ENCODE results near the gene LRP1. TPM values are rescaled to one million over a fixed set of nuclear protein-coding genes. Genes with fewer than 3 reads are reported as not detected.
A peak's percentile ranks its signal among the peaks of the same experiment; 100 is the strongest.

The LRP1 gene
- total RNA-seq, 1 donor from 2014 or later, result 477 TPM

DNA sequence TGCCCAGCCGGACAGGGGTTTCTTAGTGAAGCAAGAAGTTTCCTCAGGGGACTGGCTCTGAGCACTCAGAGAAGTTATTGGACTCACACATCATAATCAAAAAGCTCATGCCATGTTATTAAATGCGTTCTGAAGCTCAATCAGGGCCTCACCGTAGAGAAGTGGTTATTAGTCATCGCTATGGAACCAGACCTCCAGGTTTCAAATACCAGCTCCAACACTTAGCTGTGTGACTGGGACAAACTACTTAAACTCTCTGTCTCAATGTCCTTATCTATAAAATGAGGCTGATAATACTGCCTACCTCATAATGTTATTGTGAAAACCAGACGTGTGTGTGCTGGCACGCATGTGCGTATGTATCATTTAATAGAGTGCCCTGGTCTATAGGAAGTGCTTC, 24.4 kb upstream of the LRP1 start:
- no peaks in the 10 kb centered on the region for H3K27me3 ChIP-seq
- no peak overlapping the region for H3K27ac ChIP-seq
- no peak for TF ChIP-seq POLR2A (IDR thresholded peaks at IDR 0.05)
- no peak for TF ChIP-seq POLR2AphosphoS5 (IDR thresholded peaks at IDR 0.05; ENCODE audit: insufficient read depth in 1 of 2, low read depth in 1 of 2)
- TF ChIP-seq, protein P1, sequence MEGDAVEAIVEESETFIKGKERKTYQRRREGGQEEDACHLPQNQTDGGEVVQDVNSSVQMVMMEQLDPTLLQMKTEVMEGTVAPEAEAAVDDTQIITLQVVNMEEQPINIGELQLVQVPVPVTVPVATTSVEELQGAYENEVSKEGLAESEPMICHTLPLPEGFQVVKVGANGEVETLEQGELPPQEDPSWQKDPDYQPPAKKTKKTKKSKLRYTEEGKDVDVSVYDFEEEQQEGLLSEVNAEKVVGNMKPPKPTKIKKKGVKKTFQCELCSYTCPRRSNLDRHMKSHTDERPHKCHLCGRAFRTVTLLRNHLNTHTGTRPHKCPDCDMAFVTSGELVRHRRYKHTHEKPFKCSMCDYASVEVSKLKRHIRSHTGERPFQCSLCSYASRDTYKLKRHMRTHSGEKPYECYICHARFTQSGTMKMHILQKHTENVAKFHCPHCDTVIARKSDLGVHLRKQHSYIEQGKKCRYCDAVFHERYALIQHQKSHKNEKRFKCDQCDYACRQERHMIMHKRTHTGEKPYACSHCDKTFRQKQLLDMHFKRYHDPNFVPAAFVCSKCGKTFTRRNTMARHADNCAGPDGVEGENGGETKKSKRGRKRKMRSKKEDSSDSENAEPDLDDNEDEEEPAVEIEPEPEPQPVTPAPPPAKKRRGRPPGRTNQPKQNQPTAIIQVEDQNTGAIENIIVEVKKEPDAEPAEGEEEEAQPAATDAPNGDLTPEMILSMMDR (IDR thresholded peaks at IDR 0.05), result no peak
- no peak overlapping the region for H3K4me3 ChIP-seq
- intact Hi-C loops (cut with DNase I), result no loop called here
- peaks cover 19% of the 10 kb centered on the region for H3K4me1 ChIP-seq
- no peaks in the 10 kb centered on the region for H3K9me3 ChIP-seq
- H3K36me3 ChIP-seq, result peaks cover 2 to 67% of the 10 kb centered on the region in 2 donors
- no peak for DNase-seq (ENCODE audit: extremely low spot score in 2 of 2)

DNA sequence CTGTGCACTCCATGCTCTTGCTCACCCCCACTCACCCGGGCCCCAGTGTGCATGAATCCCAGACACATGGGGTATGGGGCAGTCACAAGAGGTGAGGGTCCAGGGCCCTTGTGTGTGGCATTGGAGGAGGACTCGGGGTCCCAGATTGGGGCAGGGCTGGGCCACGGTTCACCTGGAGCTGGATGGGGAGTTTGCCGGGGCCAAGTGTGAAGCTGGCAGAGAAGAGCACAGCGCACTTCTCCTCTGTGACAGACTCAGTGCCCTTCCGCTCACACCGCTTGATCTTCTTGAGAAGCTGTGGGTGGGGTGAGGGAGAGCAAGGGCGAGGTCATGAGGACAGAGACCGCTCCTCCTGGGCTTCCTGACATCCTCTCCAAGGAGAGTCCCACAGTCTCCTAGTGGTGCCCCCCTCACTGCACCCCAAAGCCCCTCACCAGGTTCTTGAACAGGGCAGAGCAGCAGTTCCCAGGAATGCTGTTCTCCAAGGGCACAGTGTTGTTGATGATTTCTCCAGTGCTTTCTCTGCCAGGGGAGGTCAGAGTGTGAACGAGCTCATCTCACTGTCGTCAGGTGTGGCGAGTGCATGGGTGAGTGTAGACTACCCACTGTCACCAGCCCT, 23.9 kb upstream of the LRP1 start:
- TF ChIP-seq POLR2AphosphoS5 (IDR thresholded peaks at IDR 0.05; ENCODE audit: insufficient read depth in 1 of 2, low read depth in 1 of 2) (no peak), POLR2A (IDR thresholded peaks at IDR 0.05) (no peak)
- TF ChIP-seq, protein P1 (IDR thresholded peaks at IDR 0.05), result no peak
- peaks cover 2 to 62% of the 10 kb centered on the region in 2 donors for H3K36me3 ChIP-seq
- no peak overlapping the region for H3K27ac ChIP-seq
- H3K4me3 ChIP-seq, result no peak overlapping the region
- DNase-seq (ENCODE audit: extremely low spot score in 2 of 2), result peak in 1 of 2 donors; percentile 80
- H3K4me1 ChIP-seq, result peaks cover 24% of the 10 kb centered on the region
- H3K27me3 ChIP-seq, result no peaks in the 10 kb centered on the region
- intact Hi-C loops (cut with DNase I), result no loop called here
- no peaks in the 10 kb centered on the region for H3K9me3 ChIP-seq

DNA sequence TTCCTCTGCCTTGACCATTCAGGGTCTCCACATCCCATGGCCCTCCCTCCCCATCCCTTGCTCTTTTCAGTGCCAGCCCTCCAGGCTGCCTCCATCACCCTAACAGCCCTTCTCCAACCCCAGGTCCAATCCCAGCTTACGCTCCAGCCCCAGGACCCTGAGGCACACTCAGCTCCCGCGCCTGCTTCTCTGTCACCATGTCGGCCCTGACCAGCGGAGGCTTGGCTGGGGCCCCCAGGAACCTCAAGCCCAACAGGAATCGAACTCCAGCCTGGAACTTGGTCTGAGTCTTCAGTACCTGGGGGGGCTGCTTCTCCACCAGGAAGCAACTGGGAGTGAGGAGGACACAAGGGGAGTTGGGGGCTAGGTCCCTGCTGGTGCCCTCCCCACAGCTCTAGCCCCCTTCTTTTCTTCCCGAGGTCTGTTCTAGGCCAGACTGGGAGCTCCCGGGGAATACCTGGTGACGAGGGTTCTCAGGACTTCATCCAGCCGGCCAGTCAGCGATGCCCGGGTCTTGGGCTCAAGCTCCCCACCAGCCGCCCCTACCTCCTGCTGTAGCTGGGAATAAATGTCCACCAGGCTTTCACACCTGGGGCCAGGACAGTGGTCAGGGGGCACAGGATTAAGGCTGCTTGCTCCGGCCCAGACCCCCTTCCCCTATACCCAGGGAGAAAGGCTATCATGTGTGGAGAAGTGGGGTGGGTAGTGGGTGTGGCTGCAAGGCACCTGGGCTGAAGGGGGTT, 23.1 kb upstream of the LRP1 start:
- H3K36me3 ChIP-seq, result peaks cover 2 to 54% of the 10 kb centered on the region in 2 donors
- no peak overlapping the region for H3K27ac ChIP-seq

DNA sequence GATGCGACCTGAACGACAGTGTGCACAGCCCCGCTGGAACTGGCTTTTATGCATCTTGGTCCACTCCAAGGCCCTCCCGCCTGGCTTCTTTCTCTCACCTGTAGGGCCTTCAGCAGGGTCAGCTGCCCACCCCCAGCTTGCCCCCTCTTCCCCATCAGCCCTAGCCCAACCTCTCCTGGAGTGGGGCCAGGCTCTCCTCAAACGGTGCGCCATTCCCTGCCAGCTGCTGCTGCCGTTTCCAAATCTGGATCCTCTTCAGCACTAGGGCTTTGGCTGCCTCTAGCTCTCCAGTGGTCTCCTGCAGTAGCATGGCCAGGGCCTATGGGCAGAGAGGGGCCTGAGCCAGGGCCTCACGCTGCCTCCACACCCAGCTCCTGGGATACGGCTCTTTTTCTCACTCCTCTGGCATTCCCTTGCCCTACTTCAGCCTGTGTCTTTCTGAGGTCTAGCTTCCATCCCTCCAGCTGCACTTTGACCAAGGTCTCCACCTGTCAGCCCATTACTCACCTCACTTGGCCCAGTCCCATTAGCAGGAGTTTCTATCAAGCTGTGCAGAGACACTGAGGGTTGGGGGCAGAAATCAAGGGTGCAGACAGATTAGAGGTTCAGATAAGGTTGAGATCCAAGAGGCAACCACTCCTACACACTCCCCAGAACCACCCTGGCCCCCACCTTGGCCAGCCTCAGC, 22.1 kb upstream of the LRP1 start:
- H3K9me3 ChIP-seq, result no peaks in the 10 kb centered on the region
- no peak overlapping the region for H3K27ac ChIP-seq
- TF ChIP-seq, protein P1 (IDR thresholded peaks at IDR 0.05), result no peak
- TF ChIP-seq POLR2A (IDR thresholded peaks at IDR 0.05) (no peak), POLR2AphosphoS5 (IDR thresholded peaks at IDR 0.05; ENCODE audit: insufficient read depth in 1 of 2, low read depth in 1 of 2) (no peak)
- H3K4me1 ChIP-seq, result peaks cover 32% of the 10 kb centered on the region
- peaks cover 2 to 53% of the 10 kb centered on the region in 2 donors for H3K36me3 ChIP-seq
- H3K4me3 ChIP-seq, result no peak overlapping the region
- intact Hi-C loops (cut with DNase I), result no loop called here
- DNase-seq (ENCODE audit: extremely low spot score in 2 of 2), result peak in 1 of 2 donors; percentile 78
- H3K27me3 ChIP-seq, result no peaks in the 10 kb centered on the region

More for the DNA sequence above, 23.1 kb upstream of the LRP1 start:
- Histone ChIP-seq H3K27me3 (no peaks in the 10 kb centered on the region), H3K4me3 (no peak overlapping the region), H3K4me1 (peaks cover 32% of the 10 kb centered on the region), H3K9me3 (no peaks in the 10 kb centered on the region)
- peak in 1 of 2 donors; percentile 82 for DNase-seq (ENCODE audit: extremely low spot score in 2 of 2)
- intact Hi-C loops (cut with DNase I), result no loop called here
- TF ChIP-seq POLR2AphosphoS5 (IDR thresholded peaks at IDR 0.05; ENCODE audit: insufficient read depth in 1 of 2, low read depth in 1 of 2) (no peak), POLR2A (IDR thresholded peaks at IDR 0.05) (no peak)
- TF ChIP-seq, protein P1 (IDR thresholded peaks at IDR 0.05), result no peak

All from vagina (tissue), 2 donors.